HL-60 (cell line): Measurements from ENCODE around the gene LRRC4C.

Experiments
- DNase-seq, 2 experiments: peaks; one replicate each; pipeline ENCODE4 v3.0.0-alpha.2; 2010 to 2020; ENCODE audit warnings: low read depth in 1 of 2, low spot score in 1 of 2
- H3K27ac ChIP-seq: fragments of 250-450 bp; sonication (Bioruptor Pico); replicated peaks from 2 replicates; pipeline ENCODE4 v1.5.1; 2020; ENCODE audit warnings: mild to moderate bottlenecking, moderate library complexity
- H3K27me3 ChIP-seq: fragments of 250-450 bp; sonication (Bioruptor Pico); 2 replicates; pipeline ENCODE4 v1.5.1; 2021; ENCODE audit warnings: mild to moderate bottlenecking, moderate library complexity; ENCODE audit not compliant: insufficient read depth, poor library complexity, severe bottlenecking
- H3K4me3 ChIP-seq: replicated peaks from 2 replicates; pipeline ENCODE4 v1.5.1; 2011; ENCODE audit warnings: mild to moderate bottlenecking, control low read depth, low read length; ENCODE audit not compliant: insufficient read depth
- GABPA ChIP-seq: IDR thresholded peaks from 2 replicates; pipeline ENCODE4 v1.6.1; 2012; ENCODE audit warnings: low read depth
- POLR2AphosphoS5 ChIP-seq: IDR thresholded peaks from 2 replicates; pipeline ENCODE4 v1.6.1; 2012; ENCODE audit warnings: low read depth
- SPI1 ChIP-seq: IDR thresholded peaks from 2 replicates; pipeline ENCODE4 v1.6.1; 2012; ENCODE audit warnings: low read depth, mild to moderate bottlenecking, borderline replicate concordance
- TF ChIP-seq, protein P1 (sequence below): IDR thresholded peaks from one replicate; pipeline ENCODE4 v1.5.1; 2011; ENCODE audit warnings: low read length, control low read depth, inconsistent platforms; ENCODE audit not compliant: insufficient read depth
- TF ChIP-seq, protein P2 (sequence below): IDR thresholded peaks from 2 replicates; pipeline ENCODE4 v1.6.1; 2012; ENCODE audit warnings: low read depth; ENCODE audit not compliant: insufficient replicate concordance

Gene LRRC4C

DNA sequence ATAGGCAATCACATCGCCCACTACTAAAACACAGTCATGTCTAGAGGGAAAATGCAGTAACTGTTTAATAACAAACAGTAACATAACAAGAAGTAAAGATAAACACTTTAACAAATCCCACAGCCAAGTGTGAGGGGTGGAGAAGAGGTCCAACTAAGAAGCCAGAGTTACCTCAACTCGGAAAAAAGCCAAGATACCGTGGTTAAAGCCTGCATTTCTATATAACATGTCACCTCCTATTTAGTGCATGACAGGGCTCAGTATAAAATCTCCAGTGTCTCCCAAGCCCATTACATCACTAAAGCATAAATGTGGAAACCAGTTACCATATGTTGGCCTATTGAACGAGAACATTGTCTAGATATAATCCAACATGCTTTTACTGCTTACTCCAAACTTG, 281.7 kb downstream of the LRRC4C start:
- DNase-seq = no peak
- Histone ChIP-seq H3K4me3 (no peak overlapping the region), H3K27ac (no peak overlapping the region), H3K27me3 (no peaks in the 10 kb centered on the region)
- TF ChIP-seq POLR2AphosphoS5 (no peak), SPI1 (no peak), GABPA (no peak)
- TF ChIP-seq, protein P1, sequence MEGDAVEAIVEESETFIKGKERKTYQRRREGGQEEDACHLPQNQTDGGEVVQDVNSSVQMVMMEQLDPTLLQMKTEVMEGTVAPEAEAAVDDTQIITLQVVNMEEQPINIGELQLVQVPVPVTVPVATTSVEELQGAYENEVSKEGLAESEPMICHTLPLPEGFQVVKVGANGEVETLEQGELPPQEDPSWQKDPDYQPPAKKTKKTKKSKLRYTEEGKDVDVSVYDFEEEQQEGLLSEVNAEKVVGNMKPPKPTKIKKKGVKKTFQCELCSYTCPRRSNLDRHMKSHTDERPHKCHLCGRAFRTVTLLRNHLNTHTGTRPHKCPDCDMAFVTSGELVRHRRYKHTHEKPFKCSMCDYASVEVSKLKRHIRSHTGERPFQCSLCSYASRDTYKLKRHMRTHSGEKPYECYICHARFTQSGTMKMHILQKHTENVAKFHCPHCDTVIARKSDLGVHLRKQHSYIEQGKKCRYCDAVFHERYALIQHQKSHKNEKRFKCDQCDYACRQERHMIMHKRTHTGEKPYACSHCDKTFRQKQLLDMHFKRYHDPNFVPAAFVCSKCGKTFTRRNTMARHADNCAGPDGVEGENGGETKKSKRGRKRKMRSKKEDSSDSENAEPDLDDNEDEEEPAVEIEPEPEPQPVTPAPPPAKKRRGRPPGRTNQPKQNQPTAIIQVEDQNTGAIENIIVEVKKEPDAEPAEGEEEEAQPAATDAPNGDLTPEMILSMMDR = no peak
- TF ChIP-seq, protein P2, sequence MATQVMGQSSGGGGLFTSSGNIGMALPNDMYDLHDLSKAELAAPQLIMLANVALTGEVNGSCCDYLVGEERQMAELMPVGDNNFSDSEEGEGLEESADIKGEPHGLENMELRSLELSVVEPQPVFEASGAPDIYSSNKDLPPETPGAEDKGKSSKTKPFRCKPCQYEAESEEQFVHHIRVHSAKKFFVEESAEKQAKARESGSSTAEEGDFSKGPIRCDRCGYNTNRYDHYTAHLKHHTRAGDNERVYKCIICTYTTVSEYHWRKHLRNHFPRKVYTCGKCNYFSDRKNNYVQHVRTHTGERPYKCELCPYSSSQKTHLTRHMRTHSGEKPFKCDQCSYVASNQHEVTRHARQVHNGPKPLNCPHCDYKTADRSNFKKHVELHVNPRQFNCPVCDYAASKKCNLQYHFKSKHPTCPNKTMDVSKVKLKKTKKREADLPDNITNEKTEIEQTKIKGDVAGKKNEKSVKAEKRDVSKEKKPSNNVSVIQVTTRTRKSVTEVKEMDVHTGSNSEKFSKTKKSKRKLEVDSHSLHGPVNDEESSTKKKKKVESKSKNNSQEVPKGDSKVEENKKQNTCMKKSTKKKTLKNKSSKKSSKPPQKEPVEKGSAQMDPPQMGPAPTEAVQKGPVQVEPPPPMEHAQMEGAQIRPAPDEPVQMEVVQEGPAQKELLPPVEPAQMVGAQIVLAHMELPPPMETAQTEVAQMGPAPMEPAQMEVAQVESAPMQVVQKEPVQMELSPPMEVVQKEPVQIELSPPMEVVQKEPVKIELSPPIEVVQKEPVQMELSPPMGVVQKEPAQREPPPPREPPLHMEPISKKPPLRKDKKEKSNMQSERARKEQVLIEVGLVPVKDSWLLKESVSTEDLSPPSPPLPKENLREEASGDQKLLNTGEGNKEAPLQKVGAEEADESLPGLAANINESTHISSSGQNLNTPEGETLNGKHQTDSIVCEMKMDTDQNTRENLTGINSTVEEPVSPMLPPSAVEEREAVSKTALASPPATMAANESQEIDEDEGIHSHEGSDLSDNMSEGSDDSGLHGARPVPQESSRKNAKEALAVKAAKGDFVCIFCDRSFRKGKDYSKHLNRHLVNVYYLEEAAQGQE = no peak

DNA sequence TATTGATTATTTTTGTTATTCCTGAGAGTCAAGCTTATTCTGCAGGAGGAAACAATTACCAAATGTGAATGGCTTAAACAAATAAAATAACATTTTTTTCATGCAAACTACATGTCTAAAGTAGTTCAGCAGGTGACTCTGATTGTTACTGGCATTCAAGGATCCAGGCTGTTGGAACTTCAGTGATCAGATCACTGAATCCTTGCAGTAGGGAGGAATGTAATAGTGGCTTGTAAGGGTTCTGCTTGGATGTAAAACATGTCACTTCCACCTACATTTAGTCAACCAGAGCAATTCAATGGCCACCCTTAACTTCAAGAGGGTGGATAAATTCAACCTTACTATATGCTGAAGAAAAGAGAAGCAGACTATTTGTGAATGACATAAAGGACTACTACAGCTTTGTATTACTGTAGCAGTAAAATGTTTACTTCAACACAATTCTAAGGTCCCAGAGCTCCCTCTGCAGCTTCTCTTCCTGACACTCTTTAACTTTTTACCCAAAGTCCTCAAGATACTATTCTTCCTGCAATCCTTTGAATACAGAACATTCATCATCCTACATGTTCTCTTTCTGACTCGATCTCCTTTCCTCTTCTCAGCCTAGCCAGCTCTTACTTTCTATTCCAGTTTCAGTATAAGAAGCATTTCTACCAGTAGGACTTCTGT, 284.0 kb downstream of the LRRC4C start:
- TF ChIP-seq POLR2AphosphoS5 (no peak), GABPA (no peak), SPI1 (no peak)
- TF ChIP-seq, protein P1 = no peak
- TF ChIP-seq, protein P2 = no peak
- DNase-seq = no peak
- no peak overlapping the region for H3K27ac ChIP-seq
- H3K4me3 ChIP-seq = no peak overlapping the region
- no peaks in the 10 kb centered on the region for H3K27me3 ChIP-seq

DNA sequence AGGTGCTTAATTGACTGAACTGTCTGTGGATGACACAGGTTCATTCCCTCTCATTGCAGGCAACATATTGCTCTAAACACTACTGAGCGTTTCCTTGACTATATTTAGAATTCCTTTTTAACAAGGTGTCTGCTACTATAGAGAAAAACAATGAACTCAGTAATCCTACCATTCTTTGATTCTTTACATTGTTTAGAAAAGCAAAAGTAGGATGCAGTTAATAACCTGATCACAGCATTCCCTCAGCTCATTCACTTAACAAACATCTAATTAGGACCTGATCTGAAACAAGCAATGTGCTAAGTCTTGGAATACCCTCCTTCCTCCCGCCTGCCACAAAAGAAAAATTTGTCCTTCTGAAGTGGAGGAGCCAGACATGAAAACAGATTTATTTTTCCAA, 313.1 kb downstream of the LRRC4C start:
- TF ChIP-seq POLR2AphosphoS5 = no peak
- no peak for TF ChIP-seq SPI1
- TF ChIP-seq, protein P1 = no peak
- no peak for TF ChIP-seq GABPA
- TF ChIP-seq, protein P2 = no peak
- no peak for DNase-seq
- Histone ChIP-seq H3K27me3 (no peaks in the 10 kb centered on the region), H3K4me3 (no peak overlapping the region), H3K27ac (no peak overlapping the region)
